ENCODE data around the gene INPP5E.

Gene INPP5E

GRCh38 chr9:136403538-136403914 lies 36.1 kb downstream of the INPP5E start:
- H3K4me3 ChIP-seq (replicated peaks; ENCODE audit: low read depth, low read length), result no peak overlapping the region
- no peak for TF ChIP-seq CTCF (IDR thresholded peaks at IDR 0.05; ENCODE audit: low read length, missing control alignments)
- no peak for DNase-seq (ENCODE audit: low read depth)

- DNase-seq (ENCODE audit: low read depth), result no peak
- TF ChIP-seq CTCF (IDR thresholded peaks at IDR 0.05; ENCODE audit: low read length, missing control alignments), result no peak
- no peak overlapping the region for H3K4me3 ChIP-seq (replicated peaks; ENCODE audit: low read depth, low read length)
Measured at GRCh38 chr9:136402067-136402466, 37.6 kb downstream of the INPP5E start.

GRCh38 chr9:136401173-136401922 lies 38.3 kb downstream of the INPP5E start:
- TF ChIP-seq CTCF (IDR thresholded peaks at IDR 0.05; ENCODE audit: low read length, missing control alignments), result no peak
- no peak overlapping the region for H3K4me3 ChIP-seq (replicated peaks; ENCODE audit: low read depth, low read length)
- no peak for DNase-seq (ENCODE audit: low read depth)

- peak within 1 kb of the TSS; percentile 76 for H3K4me3 ChIP-seq (replicated peaks; ENCODE audit: low read depth, low read length)
- DNase-seq (ENCODE audit: low read depth), result peak; percentile 86
- peak; percentile 32 for TF ChIP-seq CTCF (IDR thresholded peaks at IDR 0.05; ENCODE audit: low read length, missing control alignments)
Measured at GRCh38 chr9:136400038-136400834, 39.4 kb downstream of the INPP5E start, which contains the start of gene SNAPC4. SNAPC4 (minus strand) TSS chr9:136400170; CDS start chr9:136398428, 1,742 bp downstream.

GRCh38 chr9:136399176-136400037 lies 40.2 kb downstream of the INPP5E start:
- peak; percentile 22 for DNase-seq (ENCODE audit: low read depth)
- H3K4me3 ChIP-seq (replicated peaks; ENCODE audit: low read depth, low read length), result peak overlapping the region; percentile 76
- no peak for TF ChIP-seq CTCF (IDR thresholded peaks at IDR 0.05; ENCODE audit: low read length, missing control alignments)

GRCh38 chr9:136398286-136398685 lies 41.4 kb downstream of the INPP5E start:
- no peak for TF ChIP-seq CTCF (IDR thresholded peaks at IDR 0.05; ENCODE audit: low read length, missing control alignments)
- peak overlapping the region; percentile 76 for H3K4me3 ChIP-seq (replicated peaks; ENCODE audit: low read depth, low read length)
- no peak for DNase-seq (ENCODE audit: low read depth)

Data from fibroblast of pulmonary artery (primary cell).